HCT116 (cell line): ENCODE results near the gene ATOX1. TPM values are rescaled to one million over a fixed set of nuclear protein-coding genes. Genes with fewer than 3 reads are reported as not detected.
A peak's percentile ranks its signal among the peaks of the same experiment; 100 is the strongest.
"Not testable (repeated sequence)": the region's sequence is repeated elsewhere in the genome, so short reads cannot be mapped to it uniquely, and the experiment has no call there.

Experiments used
- ATAC-seq: fragments of 200-7000 bp; cut with Tn5 transposase; 2 replicates; pipeline ENCODE4 v1.9.1; 2020; ENCODE audit warnings: mild to moderate bottlenecking, moderate library complexity
- BruUV-seq: library from RNA; stranded (reverse); fragments of 400-500 nt; replicated peaks from 2 replicates; lab custom pipeline; 2021; lab: Mats Ljungman, UMichigan
- CTCF ChIA-PET: fragments of 300-600 bp; sonication (Branson Sonifier 250); formaldehyde crosslinking; loops from one replicate; lab custom pipeline; 2021; ENCODE audit warnings: antibody characterized with exemption; lab: Charles Lee
- POLR2A ChIA-PET: fragments of 300-600, 350-600 bp; sonication (Branson Sonifier 250); formaldehyde crosslinking; loops from one replicate; lab custom pipeline; 2021; ENCODE audit warnings: antibody characterized with exemption; lab: Charles Lee
- RAD21 ChIA-PET, 2 experiments: fragments of 300-600 bp; sonication (Branson Sonifier 250); formaldehyde crosslinking; loops; one replicate each; lab custom pipeline; 2023; ENCODE audit warnings: low total read pairs in 2 of 2; ENCODE audit not compliant: uncharacterized antibody in 2 of 2, unreplicated experiment in 2 of 2, low non-redundant PET in 1 of 2; lab: Charles Lee
- DNase-seq: peaks from one replicate; pipeline ENCODE4 v3.0.0-alpha.2; 2010; ENCODE audit warnings: low read depth, low spot score
- H2AFZ ChIP-seq: fragments of 200-600 bp; shearing (Covaris generic), sonication (generic); 2 replicates; pipeline ENCODE4 v1.6.1; 2017; ENCODE audit warnings: low read depth, mixed run types, mixed read lengths, antibody characterized with exemption, low read length; ENCODE audit not compliant: poor library complexity, severe bottlenecking
- H3K27ac ChIP-seq: 2 replicates; pipeline ENCODE4 v1.5.1; 2012; ENCODE audit warnings: low read depth, low read length
- H3K27me3 ChIP-seq: fragments of 200-600 bp; sonication (generic); 2 replicates; pipeline ENCODE4 v1.6.1; 2016; ENCODE audit warnings: mixed run types, low read length, mixed read lengths; ENCODE audit not compliant: insufficient read depth
- H3K36me3 ChIP-seq, 2 experiments: fragments of 200-500 bp in 1 of 2; fragments of 200-600 bp in 1 of 2; sonication (Bioruptor generic) in 1 of 2; sonication (generic) in 1 of 2; 2 replicates each; pipeline versions ENCODE4 v1.5.1 to v1.6.1; 2014 to 2016; ENCODE audit warnings: low read length in 2 of 2, inconsistent platforms in 1 of 2, mixed read lengths in 1 of 2, mixed run types in 1 of 2; ENCODE audit not compliant: insufficient read depth in 2 of 2, control insufficient read depth in 1 of 2
- H3K4me1 ChIP-seq, 2 experiments: fragments of 200-600 bp in 1 of 2; sonication (generic) in 1 of 2; 2 replicates each; pipeline versions ENCODE4 v1.5.1 to v1.6.1; 2012 to 2017; ENCODE audit warnings: low read length in 2 of 2, inconsistent platforms in 1 of 2, mild to moderate bottlenecking in 1 of 2, mixed read lengths in 1 of 2, mixed run types in 1 of 2, moderate library complexity in 1 of 2; ENCODE audit not compliant: insufficient read depth in 2 of 2, control insufficient read depth in 1 of 2
- H3K4me2 ChIP-seq: fragments of 200-600 bp; sonication (generic); 2 replicates; pipeline ENCODE4 v1.6.1; 2017; ENCODE audit warnings: mixed run types, low read length, mixed read lengths
- H3K4me3 ChIP-seq, 2 experiments: fragments of 200-600 bp in 1 of 2; sonication (generic) in 1 of 2; replicated peaks in 1 of 2; 2 replicates each; pipeline ENCODE4 v1.5.1; 2011 to 2016; ENCODE audit warnings: low read length in 2 of 2, control low read depth in 1 of 2, low read depth in 1 of 2, mild to moderate bottlenecking in 1 of 2, mixed read lengths in 1 of 2, mixed run types in 1 of 2
- H3K79me2 ChIP-seq: fragments of 200-600 bp; sonication (generic); 2 replicates; pipeline ENCODE4 v1.6.1; 2017; ENCODE audit warnings: mild to moderate bottlenecking, mixed run types, low read length, moderate library complexity, mixed read lengths; ENCODE audit not compliant: insufficient read depth
- H3K9ac ChIP-seq: fragments of 200-600 bp; sonication (generic); 2 replicates; pipeline ENCODE4 v1.6.1; 2016; ENCODE audit warnings: low read length, mixed read lengths
- H3K9me2 ChIP-seq: fragments of 200-600 bp; sonication (generic), shearing (Covaris generic); 2 replicates; pipeline ENCODE4 v1.6.1; 2017; ENCODE audit warnings: mixed run types, mild to moderate bottlenecking, moderate library complexity; ENCODE audit not compliant: insufficient read depth
- H3K9me3 ChIP-seq, 2 experiments: fragments of 200-500 bp in 1 of 2; fragments of 200-600 bp in 1 of 2; sonication (Bioruptor generic) in 1 of 2; sonication (generic) in 1 of 2; 2 replicates each; pipeline ENCODE4 v1.6.1; 2014 to 2017; ENCODE audit warnings: low read length in 2 of 2, mixed read lengths in 2 of 2, inconsistent platforms in 1 of 2, low read depth in 1 of 2, mild to moderate bottlenecking in 1 of 2, mixed run types in 1 of 2, moderate library complexity in 1 of 2; ENCODE audit not compliant: control insufficient read depth in 1 of 2, insufficient read depth in 1 of 2
- H4K20me1 ChIP-seq: fragments of 200-600 bp; sonication (generic), shearing (Covaris generic); 2 replicates; pipeline ENCODE4 v1.6.1; 2017; ENCODE audit warnings: mixed run types, mild to moderate bottlenecking, moderate library complexity; ENCODE audit not compliant: insufficient read depth
- ATF3 ChIP-seq: IDR thresholded peaks from 2 replicates; pipeline ENCODE4 v1.6.1; 2012
- CBX3 ChIP-seq: IDR thresholded peaks from 2 replicates; pipeline ENCODE4 v1.6.1; 2012; ENCODE audit warnings: low read depth
- RAD21 ChIP-seq: IDR thresholded peaks from 2 replicates; pipeline ENCODE4 v1.6.1; 2012; ENCODE audit warnings: low read depth, mild to moderate bottlenecking
- YY1 ChIP-seq: IDR thresholded peaks from 2 replicates; pipeline ENCODE4 v1.6.1; 2011; ENCODE audit warnings: low read length, low read depth, moderate library complexity, mild to moderate bottlenecking; ENCODE audit not compliant: insufficient replicate concordance; ENCODE audit errors: extremely low read depth
- ZNF274 ChIP-seq: fragments of 200-500 bp; sonication (Bioruptor generic); IDR thresholded peaks from 2 replicates; pipeline ENCODE4 v1.6.1; 2014; ENCODE audit warnings: mild to moderate bottlenecking, low read depth, low read length, inconsistent platforms
- intact Hi-C: fragments of 100-400 bp; cut with micrococcal nuclease; formaldehyde crosslinking; loops from 2 replicates; pipeline ENCODE4 v1.10.0; 2022
- total RNA-seq: library from RNA; stranded (reverse); gene quantifications from one replicate; pipeline ENCODE4 v1.2.1, GENCODE V29; 2021; ENCODE audit not compliant: unreplicated experiment
- TF ChIP-seq, protein P1 (sequence below): IDR thresholded peaks from 2 replicates; pipeline ENCODE4 v1.6.1; 2011; ENCODE audit warnings: mild to moderate bottlenecking, low read length, moderate library complexity; ENCODE audit not compliant: insufficient replicate concordance; ENCODE audit errors: extremely low read depth

Gene ATOX1
- total RNA-seq, 1 experiment from 2014 or later = 66.2 TPM

GRCh38 chr5:151730381-151730780, 28.1 kb downstream of the ATOX1 start:
- DNase-seq = no peak
- Histone ChIP-seq H2AFZ (no peak overlapping the region), H4K20me1 (no peaks in the 10 kb centered on the region), H3K9me2 (no peaks in the 10 kb centered on the region), H3K27me3 (no peaks in the 10 kb centered on the region), H3K4me3 (no peak overlapping the region), H3K9ac (no peak overlapping the region), H3K4me1 (no peaks in the 10 kb centered on the region), H3K9me3 (no peaks in the 10 kb centered on the region), H3K4me2 (no peak overlapping the region), H3K36me3 (no peaks in the 10 kb centered on the region), H3K79me2 (no peaks in the 10 kb centered on the region), H3K27ac (no peak overlapping the region)
- ChIA-PET CTCF (interaction anchor here (1.5 kb wide), 1 partner anchor 11 kb away, joined by 3 read pairs; no protein-coding TSS in a partner anchor), RAD21 (no interaction called here), POLR2A (no interaction called here)
- BruUV-seq = no TSS peak
- TF ChIP-seq, protein P1, sequence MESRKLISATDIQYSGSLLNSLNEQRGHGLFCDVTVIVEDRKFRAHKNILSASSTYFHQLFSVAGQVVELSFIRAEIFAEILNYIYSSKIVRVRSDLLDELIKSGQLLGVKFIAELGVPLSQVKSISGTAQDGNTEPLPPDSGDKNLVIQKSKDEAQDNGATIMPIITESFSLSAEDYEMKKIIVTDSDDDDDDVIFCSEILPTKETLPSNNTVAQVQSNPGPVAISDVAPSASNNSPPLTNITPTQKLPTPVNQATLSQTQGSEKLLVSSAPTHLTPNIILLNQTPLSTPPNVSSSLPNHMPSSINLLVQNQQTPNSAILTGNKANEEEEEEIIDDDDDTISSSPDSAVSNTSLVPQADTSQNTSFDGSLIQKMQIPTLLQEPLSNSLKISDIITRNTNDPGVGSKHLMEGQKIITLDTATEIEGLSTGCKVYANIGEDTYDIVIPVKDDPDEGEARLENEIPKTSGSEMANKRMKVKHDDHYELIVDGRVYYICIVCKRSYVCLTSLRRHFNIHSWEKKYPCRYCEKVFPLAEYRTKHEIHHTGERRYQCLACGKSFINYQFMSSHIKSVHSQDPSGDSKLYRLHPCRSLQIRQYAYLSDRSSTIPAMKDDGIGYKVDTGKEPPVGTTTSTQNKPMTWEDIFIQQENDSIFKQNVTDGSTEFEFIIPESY = no peak
- TF ChIP-seq YY1 (no peak), ZNF274 (no peak), RAD21 (no peak), ATF3 (no peak)
- intact Hi-C loops = no loop called here
- ATAC-seq = no peak

GRCh38 chr5:151729597-151729996, 28.8 kb downstream of the ATOX1 start:
- peak; percentile 52; the same call in 1 of the 2 replicates for TF ChIP-seq CBX3
- H3K9me2 ChIP-seq, H4K20me1 ChIP-seq, H3K4me3 ChIP-seq, H3K9ac ChIP-seq, H3K4me1 ChIP-seq, BruUV-seq, RAD21 ChIA-PET, H3K27ac ChIP-seq, POLR2A ChIA-PET, H3K4me2 ChIP-seq, DNase-seq, H3K79me2 ChIP-seq, H3K36me3 ChIP-seq, intact Hi-C loops, H2AFZ ChIP-seq, H3K27me3 ChIP-seq, H3K9me3 ChIP-seq, ATAC-seq: not testable (repeated sequence)
- CTCF ChIA-PET = interaction anchor here (1.1 kb wide), 1 partner anchor 11 kb away, joined by 3 read pairs; no protein-coding TSS in a partner anchor
